HG02938 (cell line): ENCODE results near the gene UBE2V1.

Experiments
- ATAC-seq: cut with Tn5 transposase; IDR thresholded peaks from one replicate; pipeline ENCODE4 v1.9.1; 2021; ENCODE audit warnings: mild to moderate bottlenecking, moderate library complexity; ENCODE audit not compliant: unreplicated experiment

Gene UBE2V1

DNA sequence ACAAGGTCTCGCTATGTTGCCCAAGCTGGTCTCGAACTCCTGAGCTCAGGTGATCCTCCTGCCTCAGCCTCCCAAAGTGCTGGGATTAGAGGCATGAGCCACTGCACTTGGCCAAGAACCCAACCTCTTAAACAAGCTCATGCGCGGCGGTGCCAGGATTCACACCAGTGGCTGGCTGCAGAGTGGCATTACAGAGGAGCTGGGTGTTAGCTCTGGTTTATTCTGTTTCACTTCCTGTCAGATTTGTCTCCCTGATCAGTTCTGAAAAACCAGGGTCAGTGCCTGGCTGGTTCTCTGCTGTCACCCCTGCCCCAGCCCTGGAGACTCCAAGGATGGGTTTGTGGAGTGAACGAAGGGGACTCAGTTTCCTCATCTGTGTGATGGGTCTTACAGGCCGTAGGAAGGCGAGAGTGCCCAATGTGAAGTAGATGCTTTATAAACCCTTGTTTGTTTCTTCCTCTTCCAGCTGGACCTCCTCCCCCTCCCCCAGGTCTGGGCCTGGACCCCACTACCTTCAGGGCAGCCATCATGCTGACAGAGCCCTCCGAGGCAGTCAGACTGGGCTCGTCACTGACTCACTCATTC, 63.4 kb downstream of the UBE2V1 start:
- no peak for ATAC-seq

GRCh38 chr20:50048420-50049166, 64.4 kb downstream of the UBE2V1 start:
- ATAC-seq: no peak

- no peak for ATAC-seq
These were observed 68.5 kb downstream of the UBE2V1 start for GRCh38 chr20:50044353-50044960.

DNA sequence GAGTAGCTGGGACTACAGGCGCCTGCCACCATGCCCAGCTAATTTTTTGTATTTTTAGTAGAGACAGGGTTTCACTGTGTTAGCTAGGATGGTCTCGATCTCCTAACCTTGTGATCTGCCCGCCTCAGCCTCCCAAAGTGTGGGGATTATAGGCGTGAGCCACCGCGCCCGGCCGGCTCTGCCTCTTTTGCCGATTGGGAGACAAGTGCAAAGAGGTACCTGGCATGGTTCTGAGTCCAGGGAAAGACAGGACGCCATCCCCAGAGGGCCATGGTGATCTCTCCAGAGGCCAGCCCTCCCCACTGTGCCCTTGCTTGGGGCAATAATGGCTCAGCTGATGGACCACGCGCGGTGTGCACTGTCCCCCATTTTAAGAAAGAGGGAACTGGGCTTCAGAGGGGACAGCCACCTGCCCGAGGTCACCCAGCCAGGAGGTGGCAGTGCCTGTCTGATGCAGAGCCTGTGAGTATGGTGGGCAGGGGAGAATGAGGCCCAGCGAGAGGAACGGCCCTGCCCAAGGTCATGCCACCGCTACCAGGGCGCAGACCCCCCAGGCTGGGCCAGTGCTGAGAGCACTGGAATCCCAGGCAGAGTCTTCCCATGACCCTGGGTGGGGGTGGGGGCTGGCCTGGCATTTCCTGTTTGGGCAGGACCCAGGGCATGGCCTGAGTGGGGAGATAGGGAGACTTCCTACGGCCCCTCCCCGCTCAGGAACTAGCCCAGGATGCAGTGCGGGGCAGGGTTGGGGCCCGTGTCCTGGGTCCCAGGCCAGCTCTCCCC, 69.2 kb downstream of the UBE2V1 start:
- no peak for ATAC-seq

GRCh38 chr20:50042370-50043313, 70.3 kb downstream of the UBE2V1 start:
- no peak for ATAC-seq

DNA sequence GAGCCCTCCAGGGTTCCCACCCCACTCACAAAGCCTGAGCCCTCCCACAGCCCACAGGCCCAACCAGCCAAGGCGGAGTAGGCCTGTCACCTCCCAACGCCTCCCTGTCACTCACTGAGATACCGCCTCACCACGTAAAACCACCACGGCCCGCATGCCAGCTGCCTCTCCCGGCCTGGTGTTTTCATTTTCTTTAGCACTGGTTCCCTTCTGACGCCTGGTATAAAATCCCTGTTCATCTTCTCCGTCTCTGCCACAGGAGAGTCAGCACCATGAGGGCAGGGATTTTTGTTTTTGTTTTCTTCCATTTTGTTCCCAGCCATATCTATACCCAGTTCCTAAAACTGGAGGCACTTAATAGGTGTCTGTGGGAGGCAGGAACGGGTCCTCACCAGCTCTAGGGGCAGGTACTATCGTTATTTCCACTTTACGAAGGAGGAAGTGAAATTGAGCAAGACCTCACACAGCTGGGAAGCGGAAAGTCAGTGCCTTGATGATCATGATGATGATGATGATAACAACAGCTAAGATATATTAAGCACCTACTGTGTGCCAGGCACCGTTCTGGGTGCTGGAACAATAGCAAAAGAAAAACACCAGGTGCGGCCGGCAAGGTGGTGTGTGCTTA, 71.6 kb downstream of the UBE2V1 start:
- no peak for ATAC-seq

- ATAC-seq: no peak
These were observed 72.3 kb downstream of the UBE2V1 start for GRCh38 chr20:50040432-50041245.

GRCh38 chr20:50039706-50040431, 73.1 kb downstream of the UBE2V1 start:
- ATAC-seq: no peak

- ATAC-seq: no peak
These were observed 74.4 kb downstream of the UBE2V1 start for GRCh38 chr20:50038574-50038991.

DNA sequence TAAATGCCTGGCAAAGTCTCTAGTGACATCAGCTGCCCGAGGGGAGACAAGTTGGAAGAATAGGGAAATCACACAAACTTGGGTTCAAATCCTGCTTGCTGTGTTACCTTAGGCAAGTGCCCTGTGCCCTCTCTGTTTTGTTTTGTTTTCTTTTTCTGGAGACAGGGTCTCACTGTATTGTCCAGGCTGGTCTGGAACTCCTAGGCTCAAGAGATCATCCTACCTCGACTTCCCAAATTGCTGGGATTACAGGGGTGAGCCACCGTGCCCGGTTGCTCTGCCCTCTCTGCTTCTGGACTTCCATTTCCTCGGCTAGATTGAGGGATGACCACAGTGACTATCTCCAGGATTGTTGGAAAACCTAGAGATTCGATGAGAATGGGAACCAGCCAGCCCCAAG, 74.8 kb downstream of the UBE2V1 start:
- no peak for ATAC-seq

GRCh38 chr20:50037575-50037974, 75.4 kb downstream of the UBE2V1 start:
- no peak for ATAC-seq

DNA sequence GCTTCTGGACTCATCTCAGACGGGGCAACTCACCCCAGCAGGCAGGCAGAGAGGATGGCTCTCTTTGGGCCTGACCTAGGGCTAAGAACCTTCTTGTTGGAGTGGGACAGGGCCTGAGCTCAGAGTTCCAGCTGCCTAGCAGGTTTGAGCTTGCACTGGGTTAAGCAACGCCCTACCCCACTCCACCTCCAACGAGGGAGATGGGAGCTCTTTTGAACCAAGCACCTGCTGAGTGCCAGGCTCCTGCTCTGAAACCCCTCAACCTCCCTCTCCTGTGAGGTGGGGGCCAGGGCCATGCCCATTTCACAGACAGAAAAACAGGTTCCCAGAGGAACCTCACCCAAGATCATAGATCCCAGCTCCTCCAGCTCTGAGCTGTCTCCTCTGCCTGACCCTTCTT, 75.8 kb downstream of the UBE2V1 start:
- no peak for ATAC-seq

- no peak for ATAC-seq
These were observed 76.2 kb downstream of the UBE2V1 start for GRCh38 chr20:50036703-50037102.

DNA sequence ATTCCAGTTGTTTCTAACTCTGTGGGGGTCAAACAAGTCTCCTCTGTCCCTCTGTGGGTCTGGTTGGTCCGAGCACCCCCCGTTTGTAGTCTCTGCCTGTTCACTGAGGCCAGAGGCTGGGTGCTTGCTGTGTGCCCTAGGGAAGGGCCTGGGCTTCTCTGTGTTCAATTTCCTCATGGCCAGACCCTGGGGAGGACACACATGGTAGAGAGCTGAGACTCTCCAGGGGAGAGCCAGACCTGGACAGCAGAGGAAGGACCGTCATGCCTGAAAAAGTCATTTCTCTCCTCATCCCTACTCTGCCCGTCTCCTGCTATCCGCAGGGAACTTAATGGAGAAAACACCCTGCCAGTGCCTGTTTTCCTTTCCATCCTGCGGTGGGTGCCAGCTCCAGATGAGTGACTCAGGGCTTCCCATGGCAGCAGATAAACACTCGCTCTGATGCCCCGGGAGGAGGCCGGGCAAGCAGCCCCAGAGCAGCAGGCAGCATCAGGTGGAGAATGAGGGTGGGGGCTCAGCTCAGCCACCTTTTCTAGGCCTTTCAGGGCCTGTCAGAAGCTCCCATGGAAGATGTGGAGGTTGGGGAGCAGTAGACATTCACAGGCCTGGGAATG, 78.3 kb downstream of the UBE2V1 start:
- ATAC-seq: no peak

DNA sequence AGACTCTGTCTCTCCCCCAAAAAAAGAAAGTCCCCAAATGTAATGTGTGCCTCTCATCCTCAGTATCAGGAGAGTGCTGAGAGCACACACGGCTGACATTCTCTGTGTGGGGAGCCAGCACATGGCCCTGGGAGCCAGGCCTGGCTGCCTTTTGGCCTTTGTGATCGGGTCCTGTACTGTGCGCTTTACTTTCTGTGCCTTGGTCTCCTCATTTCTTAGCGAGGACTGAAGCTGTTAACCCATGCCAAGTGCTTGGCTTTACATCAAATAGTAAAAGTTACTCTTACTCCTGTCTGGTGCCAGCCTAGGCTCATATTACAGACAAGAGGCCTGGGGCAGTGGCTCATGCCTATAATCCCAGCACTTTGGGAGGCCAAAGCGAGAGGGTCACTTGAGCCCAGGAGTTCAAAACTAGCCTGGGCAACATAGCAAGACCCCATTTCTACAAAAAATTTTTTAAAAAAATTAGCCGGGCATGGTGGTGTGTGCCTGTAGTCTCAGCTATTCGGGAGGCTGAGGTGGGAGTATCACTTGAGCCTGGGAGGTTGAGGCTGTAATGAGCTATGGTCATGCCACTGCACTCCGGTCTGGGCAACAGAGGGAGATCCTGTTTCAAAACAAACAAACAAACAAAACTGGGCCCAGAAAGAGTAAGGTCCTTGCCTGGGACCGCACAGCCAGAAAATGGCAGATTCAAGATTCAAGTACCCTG, 79.8 kb downstream of the UBE2V1 start:
- ATAC-seq: no peak
